GM19452 (cell line): Measurements from ENCODE around the gene SULT1C2.

Experiments used
- ATAC-seq: cut with Tn5 transposase; IDR thresholded peaks from one replicate; pipeline ENCODE4 v1.9.1; 2021; ENCODE audit not compliant: unreplicated experiment

Gene SULT1C2

DNA sequence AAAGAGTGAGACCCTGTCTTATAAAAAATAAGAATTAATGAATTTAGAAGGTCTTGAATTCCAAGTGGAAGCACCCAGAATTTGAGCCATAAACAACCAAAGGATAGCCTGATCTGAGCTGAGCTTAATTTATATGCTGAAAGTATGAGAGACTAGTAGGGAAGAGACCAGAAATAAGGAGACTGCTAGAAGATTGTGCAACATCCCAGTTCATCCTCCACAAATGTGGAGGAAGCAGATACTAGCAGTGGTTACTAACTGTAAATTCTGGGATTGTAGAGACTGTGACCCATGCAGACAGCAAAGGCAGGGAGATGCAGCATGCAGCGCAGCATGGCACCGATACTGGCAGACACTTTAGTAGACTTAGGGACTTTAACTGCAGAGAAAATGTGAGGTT lies 1.5 kb upstream of the SULT1C2 start:
- no peak for ATAC-seq

DNA sequence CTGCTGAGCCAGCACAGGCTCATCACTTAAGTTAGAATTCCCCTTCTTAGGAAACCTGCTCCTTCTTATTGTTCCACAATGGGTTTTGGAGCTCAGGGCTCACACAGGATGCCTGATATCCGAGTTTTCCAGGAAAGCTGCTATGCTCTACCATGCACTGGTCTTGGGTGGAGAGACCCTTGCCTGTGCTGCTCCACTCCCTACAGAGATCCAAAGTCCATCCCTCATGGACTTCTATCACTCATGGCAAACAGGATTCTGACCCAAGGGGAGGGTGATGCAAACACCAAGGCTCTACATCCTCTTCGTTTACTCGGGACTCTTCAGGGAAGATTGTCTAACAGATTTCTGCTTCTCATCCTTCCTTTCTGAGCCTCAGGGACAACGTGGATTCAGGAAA lies 5.2 kb downstream of the SULT1C2 start:
- no peak for ATAC-seq

DNA sequence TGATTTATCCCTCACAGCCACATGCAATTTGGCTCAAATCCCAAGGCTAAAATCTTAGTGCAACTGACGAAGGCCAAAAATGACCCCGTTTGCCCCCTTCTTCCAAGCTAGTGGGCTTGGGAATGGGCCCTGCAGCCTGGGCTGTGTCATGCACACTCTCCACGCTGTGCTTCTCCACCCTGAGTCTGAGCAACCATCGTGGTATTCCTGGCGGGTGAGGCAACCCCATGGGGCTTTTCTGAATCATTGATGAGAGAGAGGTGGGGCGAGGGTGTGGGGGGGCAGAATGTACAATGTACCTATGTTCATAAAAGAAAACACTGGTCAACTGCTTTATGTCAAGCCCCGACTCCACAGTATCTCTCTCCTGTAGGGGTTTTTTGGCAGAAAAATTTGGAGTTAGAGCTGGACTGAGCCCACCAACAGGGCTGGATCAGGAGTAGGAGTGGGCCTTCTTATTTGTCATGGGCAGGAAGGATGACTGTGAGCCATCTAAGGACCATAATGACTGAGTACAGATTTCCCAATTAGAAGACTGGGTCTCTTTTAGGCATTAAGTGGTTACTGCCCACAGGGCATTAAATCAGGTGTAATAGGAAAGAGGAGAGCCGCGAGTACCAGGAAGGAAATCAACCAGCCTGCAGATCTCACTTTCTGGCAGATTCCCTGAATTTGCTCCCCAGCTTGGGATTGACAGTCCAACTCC lies 8.9 kb downstream of the SULT1C2 start:
- no peak for ATAC-seq

DNA sequence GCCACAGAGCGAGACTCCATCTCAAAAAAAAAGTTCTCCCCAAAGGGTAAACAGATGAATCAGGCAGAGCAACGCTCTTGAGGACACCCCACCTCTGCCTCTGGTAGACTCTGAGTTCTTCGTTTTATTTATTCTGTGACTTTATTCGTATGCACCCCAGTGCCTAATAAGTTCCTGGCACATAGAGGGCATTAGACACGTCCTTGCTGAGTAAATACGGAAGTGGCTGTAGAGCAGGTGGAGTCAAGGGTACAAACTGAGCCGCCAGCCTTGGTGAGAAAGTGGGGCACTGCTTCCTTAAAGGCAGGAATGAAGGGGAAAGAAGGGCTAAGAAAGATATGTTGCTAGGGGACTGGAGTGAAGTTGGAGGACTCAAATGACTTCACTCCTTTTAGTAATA lies 12.9 kb downstream of the SULT1C2 start:
- ATAC-seq: no peak

GRCh38 chr2:108304975-108305374 lies 16.3 kb downstream of the SULT1C2 start:
- ATAC-seq: peak; percentile 77

GRCh38 chr2:108305901-108306300 lies 17.2 kb downstream of the SULT1C2 start:
- ATAC-seq: no peak

DNA sequence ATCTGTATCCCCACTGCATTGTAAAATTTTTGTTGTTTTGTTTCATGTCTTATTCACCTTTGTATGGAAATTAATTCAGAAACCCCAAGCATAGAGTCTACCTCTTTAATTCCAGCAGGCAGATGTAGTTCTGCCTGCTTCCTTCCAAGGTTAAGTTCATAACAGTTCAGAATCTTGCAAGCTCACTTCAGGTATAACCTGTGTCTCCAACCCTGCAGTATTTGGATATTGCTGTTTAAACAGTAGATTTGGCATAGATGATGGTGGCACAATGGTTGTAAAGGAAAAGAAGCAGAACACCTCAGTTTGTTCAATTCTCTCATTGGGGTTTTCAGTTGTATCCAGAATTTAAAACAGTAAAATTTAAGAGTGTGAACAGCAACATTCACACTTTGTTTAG lies 21.2 kb downstream of the SULT1C2 start:
- no peak for ATAC-seq

DNA sequence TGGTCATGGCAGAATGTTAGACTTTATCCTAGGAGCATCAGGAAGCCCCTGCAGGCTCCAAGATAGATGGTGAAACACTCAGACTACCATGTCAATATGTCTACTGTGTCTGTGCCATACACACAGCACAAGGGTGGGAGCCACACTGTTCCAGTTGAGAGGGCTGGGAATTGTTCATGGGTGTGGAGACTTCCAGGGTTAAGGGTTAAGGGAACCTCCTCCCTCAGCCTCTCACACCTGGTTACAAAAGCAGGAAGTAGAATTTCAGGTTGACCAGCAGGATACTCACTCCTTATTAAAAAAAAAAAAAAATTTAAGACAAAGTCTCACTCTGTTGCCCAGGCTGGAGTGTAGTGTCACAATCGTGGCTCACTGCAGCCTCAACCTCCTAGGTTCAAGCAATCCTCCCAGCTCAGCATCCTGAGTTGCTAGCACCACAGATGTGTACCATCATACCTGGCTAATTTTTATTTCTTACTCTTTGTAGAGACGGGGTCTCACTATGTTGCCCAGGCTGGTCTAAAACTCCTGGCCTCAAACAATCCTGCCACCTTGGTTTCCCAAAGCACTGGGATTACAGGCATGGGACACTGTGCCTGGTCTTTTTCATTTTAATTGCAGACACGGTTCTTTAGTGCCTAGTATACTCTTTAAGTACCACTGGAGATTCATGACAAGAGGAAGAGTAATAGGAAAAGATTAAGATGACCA lies 26.0 kb downstream of the SULT1C2 start:
- no peak for ATAC-seq

DNA sequence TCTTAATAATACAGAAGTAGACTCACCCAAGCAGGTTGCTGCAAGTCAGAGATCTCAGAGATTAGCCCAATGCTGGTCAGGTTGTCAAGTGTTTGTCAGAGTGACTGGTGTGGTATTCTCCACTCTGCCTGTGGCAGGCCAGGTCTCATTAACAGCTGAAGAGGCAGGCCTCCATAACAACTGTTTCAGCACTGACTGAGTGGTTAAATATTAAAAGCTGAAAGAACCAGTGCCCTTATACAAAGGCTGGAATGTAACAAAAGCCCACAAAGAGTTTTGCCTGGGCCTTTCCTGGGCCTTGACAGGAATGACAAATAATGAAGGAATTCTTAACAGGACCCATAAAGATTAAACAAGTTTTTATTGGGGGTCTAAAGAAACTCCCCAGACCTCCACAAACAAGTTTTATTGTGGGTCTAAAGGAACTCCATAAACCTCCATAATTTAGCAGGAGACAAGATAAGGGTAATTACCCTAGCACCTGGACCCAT lies 26.8 kb downstream of the SULT1C2 start:
- ATAC-seq: no peak

GRCh38 chr2:108316033-108316432 lies 27.3 kb downstream of the SULT1C2 start:
- no peak for ATAC-seq

DNA sequence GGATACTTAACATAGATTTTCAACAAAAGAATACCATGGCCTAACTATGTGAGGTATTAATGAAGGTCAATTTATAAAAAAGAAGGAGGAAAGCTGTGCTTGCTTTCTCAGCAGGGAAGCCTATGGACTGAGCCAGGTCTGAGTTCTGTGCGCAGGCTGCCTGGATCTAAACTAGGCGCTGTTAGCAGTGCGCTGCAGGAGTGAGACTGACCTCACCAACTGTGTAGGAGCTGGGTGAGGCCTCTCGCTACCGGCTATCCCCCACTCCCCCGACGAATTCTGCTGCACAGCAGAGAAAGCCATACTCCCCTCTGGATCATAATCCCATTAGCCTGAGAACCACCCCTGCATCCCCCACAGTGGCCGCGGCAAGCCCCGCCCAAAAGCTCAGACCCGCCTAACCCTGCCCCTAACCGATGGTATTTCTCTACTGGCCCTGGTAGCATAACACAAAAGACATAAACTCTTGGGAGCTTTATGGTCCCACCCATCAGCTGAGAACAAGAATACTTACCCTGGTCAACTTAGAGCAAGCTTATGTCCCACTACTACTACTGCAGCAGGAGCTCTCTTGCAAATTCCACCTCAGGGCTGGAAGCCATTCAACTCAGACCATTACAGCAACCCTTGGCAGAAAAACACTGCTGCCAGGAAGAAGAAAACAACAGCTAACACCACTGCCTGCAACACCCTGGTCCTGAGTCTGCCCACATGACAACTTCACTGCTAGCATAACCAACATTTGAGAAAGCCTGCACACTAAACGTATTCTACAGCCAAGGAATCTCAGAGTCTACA lies 28.0 kb downstream of the SULT1C2 start:
- ATAC-seq: no peak

DNA sequence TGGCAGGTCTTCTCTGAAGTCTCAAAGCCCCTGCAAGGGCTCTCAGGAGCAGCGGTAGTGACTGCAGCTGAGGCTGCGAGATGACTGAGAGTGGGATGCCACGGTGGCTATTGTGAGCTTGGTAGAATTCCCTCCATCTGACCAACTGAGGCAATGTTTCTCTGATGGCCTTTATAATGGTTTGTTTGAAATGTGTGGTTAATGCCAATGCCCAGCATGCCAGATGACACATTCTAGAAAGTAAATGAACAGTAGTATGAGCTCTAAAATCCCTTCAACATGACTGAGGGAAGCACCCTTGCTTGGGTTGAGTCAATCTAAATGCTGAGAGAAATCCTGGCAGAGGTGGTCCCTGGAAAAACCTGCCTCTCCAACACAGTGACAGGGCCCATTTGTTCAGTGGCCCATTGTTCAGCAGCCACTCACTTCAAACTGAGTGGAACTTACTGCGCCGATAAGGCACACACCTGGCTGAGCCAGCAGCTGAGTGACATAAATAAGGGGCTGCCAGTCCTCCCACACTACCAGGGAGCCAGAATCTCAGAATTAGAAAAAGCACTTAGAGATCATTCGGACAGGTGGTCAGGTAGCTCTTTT lies 31.7 kb downstream of the SULT1C2 start:
- ATAC-seq: no peak

DNA sequence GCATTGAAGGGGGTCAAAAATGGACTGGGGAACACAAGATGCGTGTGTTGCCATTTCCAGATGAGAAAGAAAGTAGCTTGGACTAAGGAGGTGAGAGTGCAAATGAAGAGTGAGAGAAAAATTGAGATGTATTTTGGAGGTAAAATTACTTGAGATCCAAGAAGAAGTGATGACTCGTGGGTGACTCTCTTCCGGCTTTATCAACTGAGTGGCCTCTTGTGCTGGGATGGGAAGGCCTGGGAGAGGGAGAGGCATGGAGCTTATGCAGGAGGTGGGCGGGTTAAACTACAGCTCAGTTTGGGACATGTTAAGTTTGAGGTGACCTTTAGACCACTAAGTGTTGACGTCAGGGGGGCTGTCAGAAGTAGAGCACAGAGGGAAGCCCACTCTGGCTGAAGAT lies 34.9 kb downstream of the SULT1C2 start:
- ATAC-seq: no peak

- no peak for ATAC-seq
Observed at GRCh38 chr2:108324531-108325255, 36.0 kb downstream of the SULT1C2 start.

- ATAC-seq: no peak
Observed at GRCh38 chr2:108325756-108326155, 37.1 kb downstream of the SULT1C2 start.

DNA sequence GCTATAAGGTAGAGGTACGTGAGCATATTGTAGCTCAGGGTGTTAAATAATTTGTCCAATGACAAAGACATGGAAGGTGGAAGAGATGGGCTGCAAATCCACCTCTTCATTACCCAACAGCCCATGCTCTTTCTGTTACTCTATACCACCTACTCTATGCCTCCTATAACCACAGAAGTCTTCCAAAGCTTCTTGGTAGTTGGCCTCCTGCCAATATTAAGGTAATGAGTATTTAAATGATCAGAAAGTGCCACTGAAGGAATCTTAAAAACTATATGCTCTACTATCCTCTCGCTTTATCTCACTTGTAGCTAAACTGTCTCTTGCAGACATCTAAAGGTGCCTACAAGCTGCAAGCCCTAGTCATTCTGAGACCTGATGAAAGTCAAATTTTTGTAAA lies 41.1 kb downstream of the SULT1C2 start:
- no peak for ATAC-seq

GRCh38 chr2:108330979-108331378 lies 42.3 kb downstream of the SULT1C2 start:
- no peak for ATAC-seq

DNA sequence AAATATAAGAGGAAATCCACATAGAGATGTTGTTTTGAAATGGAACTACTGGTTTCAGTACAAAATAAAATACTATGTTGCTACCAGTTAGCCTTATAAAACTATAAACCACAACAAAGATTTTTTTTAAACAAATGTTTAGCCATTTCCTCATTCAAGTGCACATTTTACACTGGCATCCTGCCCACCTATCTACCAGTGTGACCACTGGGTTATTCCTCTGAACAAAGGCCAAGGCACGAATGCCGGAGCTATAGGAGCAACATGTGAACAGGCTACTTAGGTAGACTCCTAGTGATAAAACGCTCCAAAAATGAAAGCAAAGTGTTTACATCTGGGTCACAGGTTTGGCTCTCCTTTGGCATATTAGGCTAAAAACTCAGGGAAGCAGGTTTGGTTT lies 57.3 kb downstream of the SULT1C2 start:
- ATAC-seq: no peak

DNA sequence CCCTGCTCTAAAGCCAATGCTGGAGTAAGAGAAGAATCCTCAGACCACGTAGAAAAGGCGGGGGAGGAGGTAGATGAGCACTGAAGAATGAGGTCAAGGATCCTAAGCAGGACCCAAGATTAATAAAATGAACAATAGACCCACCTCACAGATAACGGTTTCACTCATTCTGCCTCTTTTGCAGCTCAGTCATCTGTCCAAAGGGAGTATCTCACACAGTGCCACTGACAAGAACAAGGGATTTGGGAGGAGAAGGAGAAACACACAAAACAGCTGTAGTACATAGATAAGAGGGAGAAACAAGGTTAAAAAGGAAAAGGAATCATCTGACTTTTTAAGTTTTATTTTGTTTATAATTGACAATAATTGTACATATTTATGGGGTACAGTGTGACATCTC lies 58.1 kb downstream of the SULT1C2 start:
- no peak for ATAC-seq

- no peak for ATAC-seq
Observed at GRCh38 chr2:108347786-108348185, 59.1 kb downstream of the SULT1C2 start.
